Measurements from ENCODE around the gene MGME1. TPM values are rescaled to one million over a fixed set of nuclear protein-coding genes. Genes with fewer than 3 reads are reported as not detected.

MGME1 gene
- total RNA-seq, 1 donor from 2014 or later, result 13.9 TPM

DNA sequence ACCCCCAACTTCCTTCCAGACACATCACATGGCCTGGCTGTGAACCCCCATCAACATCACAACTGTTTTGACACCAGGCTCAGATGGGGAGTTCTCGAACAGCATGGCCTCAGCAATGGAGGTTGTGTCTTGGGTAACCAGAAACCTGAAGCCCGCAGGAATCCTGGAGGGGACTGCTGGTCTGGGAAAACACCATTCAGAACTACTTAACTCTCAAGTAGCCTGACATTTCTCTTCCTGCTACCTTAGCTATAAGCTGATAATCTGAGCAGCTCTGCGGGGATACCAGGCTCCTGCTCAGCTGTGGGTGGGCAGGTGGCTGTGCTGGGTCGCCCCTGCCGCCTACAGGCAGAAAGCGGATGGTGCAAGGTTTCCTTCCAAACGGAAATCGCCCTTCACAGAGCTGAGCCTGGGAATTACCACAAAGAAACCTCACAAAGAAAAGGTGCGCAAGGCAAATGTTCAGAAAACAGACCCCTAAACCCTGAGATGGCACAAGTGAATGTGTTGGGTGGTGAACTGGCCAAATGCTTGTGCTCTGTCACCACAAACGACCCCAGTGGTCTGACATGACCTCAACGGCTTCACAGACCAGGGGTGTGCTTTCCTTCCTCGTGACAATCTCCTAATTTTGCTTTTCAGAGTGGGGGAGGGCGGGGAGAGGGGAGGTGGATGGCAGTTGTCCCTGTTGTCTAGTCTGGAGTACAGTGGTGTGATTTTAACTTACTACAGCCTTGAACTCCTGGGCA lies 29.8 kb upstream of the MGME1 start:
- ATAC-seq, result peak; percentile 60
- intact Hi-C loops (cut with micrococcal nuclease), result no loop called here
- DNase-seq, result peak; percentile 76

GRCh38 chr20:17939622-17940223 lies 29.1 kb upstream of the MGME1 start:
- no peak for DNase-seq
- intact Hi-C loops (cut with micrococcal nuclease), result no loop called here
- ATAC-seq, result no peak

DNA sequence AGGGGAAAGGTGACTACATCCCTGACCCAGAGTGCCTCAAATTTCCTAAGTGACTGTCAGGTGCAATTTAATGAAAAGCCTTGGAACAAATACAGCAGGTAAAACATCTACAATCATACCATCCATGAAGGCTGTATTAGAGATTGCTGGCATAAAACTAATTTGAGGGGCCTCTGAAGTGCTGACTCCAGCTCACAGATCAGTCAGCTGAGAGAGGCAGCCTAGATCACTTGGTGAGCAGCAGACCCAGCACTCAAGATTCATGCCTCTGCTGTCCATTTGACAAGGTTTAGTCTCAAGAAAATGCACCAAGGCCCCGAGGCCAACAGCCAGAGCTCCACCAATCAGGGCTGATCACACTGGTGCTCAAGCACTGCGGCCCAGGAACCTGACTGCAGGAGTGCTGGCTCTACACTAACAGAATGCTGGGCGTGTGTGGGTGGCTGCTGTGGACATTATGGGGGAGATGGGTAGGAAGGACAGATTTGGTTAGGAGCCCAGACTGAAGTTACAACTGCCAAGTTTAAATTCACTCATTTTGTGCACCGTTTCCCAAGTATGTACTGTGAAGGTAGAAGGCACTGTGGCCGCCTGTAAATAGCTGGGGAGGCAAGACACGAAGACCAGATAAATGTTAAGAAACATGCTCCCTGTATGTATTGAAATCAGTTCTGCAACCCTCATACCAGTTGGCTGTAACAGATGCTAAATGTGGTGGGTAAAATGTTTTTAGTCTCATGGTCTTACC lies 28.4 kb upstream of the MGME1 start:
- DNase-seq, result no peak
- no peak for ATAC-seq
- intact Hi-C loops (cut with micrococcal nuclease), result no loop called here

- no peak for ATAC-seq
- intact Hi-C loops (cut with micrococcal nuclease), result no loop called here
- DNase-seq, result no peak
Observed at GRCh38 chr20:17941087-17941825, 27.6 kb upstream of the MGME1 start.

GRCh38 chr20:17941826-17942196 lies 27.0 kb upstream of the MGME1 start:
- ATAC-seq, result no peak
- intact Hi-C loops (cut with micrococcal nuclease), result no loop called here
- DNase-seq, result no peak

- DNase-seq, result no peak
Observed at GRCh38 chr20:17943343-17943742, 25.5 kb upstream of the MGME1 start.

GRCh38 chr20:17944854-17945474 lies 23.9 kb upstream of the MGME1 start:
- DNase-seq (no peak), ATAC-seq (no peak)
- intact Hi-C loops (cut with micrococcal nuclease), result no loop called here

More at GRCh38 chr20:17943343-17943742, 25.5 kb upstream of the MGME1 start:
- intact Hi-C loops (cut with micrococcal nuclease), result no loop called here
- no peak for ATAC-seq

GRCh38 chr20:17946040-17946439 lies 22.8 kb upstream of the MGME1 start:
- DNase-seq (no peak), ATAC-seq (no peak)
- intact Hi-C loops (cut with micrococcal nuclease), result no loop called here

GRCh38 chr20:17946572-17947473 lies 22.0 kb upstream of the MGME1 start:
- intact Hi-C loops (cut with micrococcal nuclease), result no loop called here
- ATAC-seq (no peak), DNase-seq (no peak)

- no peak for DNase-seq
- intact Hi-C loops (cut with micrococcal nuclease), result no loop called here
- no peak for ATAC-seq
Observed at GRCh38 chr20:17947474-17947815, 21.4 kb upstream of the MGME1 start.

DNA sequence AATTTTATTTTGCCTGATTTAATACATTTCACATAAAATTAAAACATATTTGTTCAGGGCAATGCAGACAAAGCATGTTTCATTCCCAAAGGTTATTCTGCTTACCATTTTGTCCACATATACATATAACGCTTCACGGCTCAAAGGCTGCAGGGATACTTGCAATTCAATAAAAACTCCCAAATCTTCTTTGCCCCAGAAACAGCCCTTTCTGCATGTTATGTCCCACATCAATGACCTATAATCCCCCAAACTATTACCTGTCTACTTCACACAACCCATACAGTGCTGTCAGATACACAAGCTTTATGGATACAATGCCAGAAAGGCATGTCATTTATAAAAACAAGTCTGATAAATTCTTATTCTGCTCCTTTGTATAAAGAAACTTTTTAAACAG lies 20.4 kb upstream of the MGME1 start:
- DNase-seq (no peak), ATAC-seq (no peak)
- intact Hi-C loops (cut with micrococcal nuclease), result no loop called here

DNA sequence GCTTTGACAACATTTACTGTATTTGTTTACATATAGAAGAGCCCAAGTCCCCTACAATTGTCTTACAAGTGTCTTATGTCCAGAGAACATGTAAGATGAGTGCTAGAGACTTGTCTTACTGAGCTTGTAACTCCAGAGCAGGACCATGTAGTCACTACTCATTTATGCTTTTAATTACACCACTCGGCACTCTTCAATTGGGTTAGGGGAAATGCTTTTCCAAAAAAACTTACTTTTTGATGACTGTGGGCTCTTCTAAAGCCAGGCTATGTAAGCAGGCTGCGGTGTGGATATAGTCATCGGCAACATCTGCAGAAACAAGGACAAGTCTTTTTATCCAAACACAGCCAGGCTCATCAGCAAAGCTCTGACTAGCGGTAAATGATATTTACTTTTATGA lies 18.9 kb upstream of the MGME1 start:
- ATAC-seq, result no peak
- intact Hi-C loops (cut with micrococcal nuclease), result no loop called here
- DNase-seq, result no peak

DNA sequence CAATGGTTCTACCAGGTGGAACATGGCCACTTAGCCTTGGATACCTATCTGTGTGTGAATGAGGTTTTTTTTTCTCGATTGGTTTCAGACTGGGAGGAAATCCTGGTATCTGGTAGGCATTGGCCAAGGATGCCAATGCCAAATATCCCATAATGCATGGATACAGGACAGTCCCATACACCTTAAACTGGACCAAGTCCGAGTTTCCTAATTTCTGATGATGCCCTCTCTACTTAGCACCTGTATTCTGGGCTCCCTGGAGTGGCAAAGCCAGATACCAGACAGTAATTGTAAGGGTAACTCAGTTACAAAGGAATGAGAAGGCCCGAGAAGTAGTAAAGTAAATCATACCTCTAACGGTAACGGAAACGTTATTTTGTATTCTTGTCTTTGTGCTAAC lies 18.1 kb upstream of the MGME1 start:
- no peak for ATAC-seq
- DNase-seq, result no peak
- intact Hi-C loops (cut with micrococcal nuclease), result no loop called here

GRCh38 chr20:17951323-17951722 lies 17.5 kb upstream of the MGME1 start:
- intact Hi-C loops (cut with micrococcal nuclease), result no loop called here

GRCh38 chr20:17952692-17953684 lies 15.8 kb upstream of the MGME1 start:
- ATAC-seq (no peak), DNase-seq (no peak)
- intact Hi-C loops (cut with micrococcal nuclease), result no loop called here

More at GRCh38 chr20:17951323-17951722, 17.5 kb upstream of the MGME1 start:
- ATAC-seq, result no peak
- no peak for DNase-seq

GRCh38 chr20:17953935-17954334 lies 14.9 kb upstream of the MGME1 start:
- no peak for ATAC-seq
- intact Hi-C loops (cut with micrococcal nuclease), result no loop called here
- DNase-seq, result no peak

DNA sequence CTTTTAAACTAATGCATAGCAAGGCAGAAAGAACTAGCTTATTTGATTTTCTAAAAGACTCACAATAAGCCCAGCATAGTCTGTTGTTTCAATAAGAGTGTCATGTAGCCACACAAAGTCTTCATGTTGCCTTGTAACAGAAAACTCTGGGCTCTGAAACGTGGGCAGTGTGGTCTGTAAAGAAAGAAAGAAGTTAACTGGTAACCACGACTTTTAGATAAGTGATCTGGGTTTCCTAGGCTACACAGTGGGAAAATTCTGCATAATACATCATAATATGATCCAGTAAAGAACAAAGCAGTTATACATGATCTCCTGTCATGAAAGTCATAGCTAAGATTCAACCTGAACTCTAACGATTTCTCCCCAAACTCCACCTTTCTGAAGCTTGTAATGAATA lies 13.5 kb upstream of the MGME1 start:
- DNase-seq (no peak), ATAC-seq (no peak)
- intact Hi-C loops (cut with micrococcal nuclease), result no loop called here

Measured in left ventricle myocardium superior (tissue), 1 donor.